ENCODE data around the gene HIPK2.

Gene HIPK2

GRCh38 chr7:139538881-139539635, 238.7 kb downstream of the HIPK2 start (continued):
- TF ChIP-seq RARB (CRISPR knock-in tag; IDR thresholded peaks at IDR 0.05): no peak
- TF ChIP-seq TOX (CRISPR knock-in tag; IDR thresholded peaks at IDR 0.05; ENCODE audit: borderline replicate concordance): no peak

GRCh38 chr7:139536152-139536551, 241.6 kb downstream of the HIPK2 start:
- no peak for TF ChIP-seq CSRNP3 (CRISPR knock-in tag; IDR thresholded peaks at IDR 0.05)
- no peak for TF ChIP-seq ARNTL (CRISPR knock-in tag; IDR thresholded peaks at IDR 0.05; ENCODE audit: borderline replicate concordance, low read depth)
- TF ChIP-seq CREB5 (CRISPR knock-in tag; IDR thresholded peaks at IDR 0.05; ENCODE audit: low read depth): no peak
- no peak for TF ChIP-seq TSHZ2 (CRISPR knock-in tag; IDR thresholded peaks at IDR 0.05)
- TF ChIP-seq ISL1 (CRISPR knock-in tag; IDR thresholded peaks at IDR 0.05): no peak
- TF ChIP-seq GLIS3 (CRISPR knock-in tag; IDR thresholded peaks at IDR 0.05): no peak
- no peak for TF ChIP-seq PATZ1 (CRISPR knock-in tag; IDR thresholded peaks at IDR 0.05; ENCODE audit: borderline replicate concordance)
- TF ChIP-seq ZNF565 (CRISPR knock-in tag; conservative IDR thresholded peaks at IDR 0.05; ENCODE audit: low read depth): no peak
- TF ChIP-seq BACH2 (CRISPR knock-in tag; IDR thresholded peaks at IDR 0.05; ENCODE audit: borderline replicate concordance): no peak
- TF ChIP-seq CSDC2 (CRISPR knock-in tag; IDR thresholded peaks at IDR 0.05): no peak
- TF ChIP-seq SNAI2 (CRISPR knock-in tag; IDR thresholded peaks at IDR 0.05): no peak
- ATAC-seq: no peak

- ATAC-seq: no peak
Measured at GRCh38 chr7:139534966-139535651, 242.7 kb downstream of the HIPK2 start.

More at GRCh38 chr7:139534966-139535651, 242.7 kb downstream of the HIPK2 start:
- TF ChIP-seq ZFP30 (CRISPR knock-in tag; IDR thresholded peaks at IDR 0.05): no peak
- TF ChIP-seq ZFP3 (CRISPR knock-in tag; IDR thresholded peaks at IDR 0.05): no peak
- TF ChIP-seq ESRRG (CRISPR knock-in tag; IDR thresholded peaks at IDR 0.05): no peak
- TF ChIP-seq TSHZ2 (CRISPR knock-in tag; IDR thresholded peaks at IDR 0.05): no peak
- TF ChIP-seq PATZ1 (CRISPR knock-in tag; IDR thresholded peaks at IDR 0.05; ENCODE audit: borderline replicate concordance): no peak
- TF ChIP-seq CSRNP3 (CRISPR knock-in tag; IDR thresholded peaks at IDR 0.05): no peak
- no peak for TF ChIP-seq ZC3H10 (CRISPR knock-in tag; IDR thresholded peaks at IDR 0.05)
- no peak for TF ChIP-seq CREB5 (CRISPR knock-in tag; IDR thresholded peaks at IDR 0.05; ENCODE audit: low read depth)
- TF ChIP-seq SNAI2 (CRISPR knock-in tag; IDR thresholded peaks at IDR 0.05): no peak
- no peak for TF ChIP-seq ARNTL (CRISPR knock-in tag; IDR thresholded peaks at IDR 0.05; ENCODE audit: borderline replicate concordance, low read depth)
- TF ChIP-seq CSDC2 (CRISPR knock-in tag; IDR thresholded peaks at IDR 0.05): no peak
- no peak for TF ChIP-seq ZNF70 (CRISPR knock-in tag; IDR thresholded peaks at IDR 0.05)
